Measurements from ENCODE around the gene KLRF1. TPM values are rescaled to one million over a fixed set of nuclear protein-coding genes. Genes with fewer than 3 reads are reported as not detected.

Gene KLRF1
- total RNA-seq, 6 experiments from 2014 or later: not detected

GRCh38 chr12:9829982-9830381 is 2.7 kb downstream of the KLRF1 start:
- no peak for TF ChIP-seq CTCF (IDR thresholded peaks at IDR 0.05)
- Mint-ChIP-seq H3K27ac (no peak overlapping the region), H3K36me3 (ENCODE audit: low read depth) (no peaks in the 10 kb centered on the region), H3K27me3 (ENCODE audit: insufficient read depth) (no peaks in the 10 kb centered on the region; the same call in 1 of the 2 replicates), H3K4me1 (ENCODE audit: low read depth) (no peaks in the 10 kb centered on the region), H3K4me3 (no peak overlapping the region), H3K9me3 (no peaks in the 10 kb centered on the region)
- DNase-seq: no peak

GRCh38 chr12:9831720-9832119 is 4.4 kb downstream of the KLRF1 start:
- no peaks in the 10 kb centered on the region for H3K36me3 Mint-ChIP-seq (ENCODE audit: low read depth)
- no peaks in the 10 kb centered on the region for H3K9me3 Mint-ChIP-seq
- no peaks in the 10 kb centered on the region for H3K4me1 Mint-ChIP-seq (ENCODE audit: low read depth)
- H3K4me3 Mint-ChIP-seq: no peak overlapping the region
- H3K27me3 Mint-ChIP-seq (ENCODE audit: insufficient read depth): no peaks in the 10 kb centered on the region; the same call in 1 of the 2 replicates
- DNase-seq: no peak
- no peak overlapping the region for H3K27ac Mint-ChIP-seq
- no peak for TF ChIP-seq CTCF (IDR thresholded peaks at IDR 0.05)

GRCh38 chr12:9843407-9843806 is 16.1 kb downstream of the KLRF1 start:
- Mint-ChIP-seq H3K27me3 (ENCODE audit: insufficient read depth) (peaks cover 4% of the 10 kb centered on the region), H3K4me1 (ENCODE audit: low read depth) (no peaks in the 10 kb centered on the region), H3K4me3 (no peak overlapping the region), H3K27ac (no peak overlapping the region), H3K36me3 (ENCODE audit: low read depth) (no peaks in the 10 kb centered on the region), H3K9me3 (no peaks in the 10 kb centered on the region)
- no peak for DNase-seq
- no peak for TF ChIP-seq CTCF (IDR thresholded peaks at IDR 0.05)

GRCh38 chr12:9848899-9849298 is 21.6 kb downstream of the KLRF1 start:
- H3K4me1 Mint-ChIP-seq (ENCODE audit: low read depth): no peaks in the 10 kb centered on the region
- peaks cover 4% of the 10 kb centered on the region for H3K27me3 Mint-ChIP-seq (ENCODE audit: insufficient read depth)
- no peak overlapping the region for H3K27ac Mint-ChIP-seq
- H3K36me3 Mint-ChIP-seq (ENCODE audit: low read depth): no peaks in the 10 kb centered on the region
- H3K9me3 Mint-ChIP-seq: no peaks in the 10 kb centered on the region
- no peak for DNase-seq
- TF ChIP-seq CTCF (IDR thresholded peaks at IDR 0.05): no peak
- no peak overlapping the region for H3K4me3 Mint-ChIP-seq

- no peaks in the 10 kb centered on the region for H3K9me3 Mint-ChIP-seq
- H3K36me3 Mint-ChIP-seq (ENCODE audit: low read depth): no peaks in the 10 kb centered on the region
- no peaks in the 10 kb centered on the region for H3K4me1 Mint-ChIP-seq (ENCODE audit: low read depth)
- H3K27ac Mint-ChIP-seq: no peak overlapping the region
- H3K4me3 Mint-ChIP-seq: no peak overlapping the region
- H3K27me3 Mint-ChIP-seq (ENCODE audit: insufficient read depth): peaks cover 4% of the 10 kb centered on the region
- DNase-seq: no peak
- TF ChIP-seq CTCF (IDR thresholded peaks at IDR 0.05): no peak
Observed at GRCh38 chr12:9851050-9851449, 23.8 kb downstream of the KLRF1 start.

GRCh38 chr12:9851927-9852326 is 24.6 kb downstream of the KLRF1 start:
- no peaks in the 10 kb centered on the region for H3K36me3 Mint-ChIP-seq (ENCODE audit: low read depth)
- DNase-seq: no peak
- H3K27me3 Mint-ChIP-seq (ENCODE audit: insufficient read depth): peaks cover 4% of the 10 kb centered on the region
- no peaks in the 10 kb centered on the region for H3K4me1 Mint-ChIP-seq (ENCODE audit: low read depth)
- no peak overlapping the region for H3K27ac Mint-ChIP-seq
- no peak overlapping the region for H3K4me3 Mint-ChIP-seq
- TF ChIP-seq CTCF (IDR thresholded peaks at IDR 0.05): no peak
- no peaks in the 10 kb centered on the region for H3K9me3 Mint-ChIP-seq

Data from HFFc6 (cell line).